GM15510 (cell line): ENCODE results near the gene SLC6A11.

Experiments
- POLR2A ChIP-seq: IDR thresholded peaks from 3 replicates; pipeline ENCODE4 v1.6.1; 2011; ENCODE audit warnings: borderline replicate concordance; ENCODE audit not compliant: insufficient read length; ENCODE audit errors: extremely low read depth

SLC6A11 gene

DNA sequence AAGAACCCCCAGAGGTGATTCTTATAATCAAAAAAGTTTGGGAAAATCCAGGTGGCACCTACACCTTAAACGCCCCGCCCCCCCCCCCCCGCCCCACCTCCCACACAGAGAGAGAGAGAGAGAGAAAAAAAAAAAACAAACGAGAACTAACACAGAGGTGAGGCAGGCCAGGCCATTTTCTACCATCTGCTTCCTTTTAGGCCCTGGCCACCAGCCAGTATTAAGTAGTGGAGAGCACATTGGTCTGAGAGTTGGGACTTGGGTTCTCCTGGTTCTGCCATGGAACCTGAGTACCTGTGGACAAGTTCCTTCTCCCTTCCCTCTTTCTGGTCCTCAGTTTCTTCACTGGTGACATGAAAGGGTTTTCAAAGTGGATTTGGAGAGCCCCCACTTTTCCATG, 60.6 kb downstream of the SLC6A11 start:
- no peak for TF ChIP-seq POLR2A

- no peak for TF ChIP-seq POLR2A
These were observed 66.8 kb downstream of the SLC6A11 start for GRCh38 chr3:10882851-10883250.

DNA sequence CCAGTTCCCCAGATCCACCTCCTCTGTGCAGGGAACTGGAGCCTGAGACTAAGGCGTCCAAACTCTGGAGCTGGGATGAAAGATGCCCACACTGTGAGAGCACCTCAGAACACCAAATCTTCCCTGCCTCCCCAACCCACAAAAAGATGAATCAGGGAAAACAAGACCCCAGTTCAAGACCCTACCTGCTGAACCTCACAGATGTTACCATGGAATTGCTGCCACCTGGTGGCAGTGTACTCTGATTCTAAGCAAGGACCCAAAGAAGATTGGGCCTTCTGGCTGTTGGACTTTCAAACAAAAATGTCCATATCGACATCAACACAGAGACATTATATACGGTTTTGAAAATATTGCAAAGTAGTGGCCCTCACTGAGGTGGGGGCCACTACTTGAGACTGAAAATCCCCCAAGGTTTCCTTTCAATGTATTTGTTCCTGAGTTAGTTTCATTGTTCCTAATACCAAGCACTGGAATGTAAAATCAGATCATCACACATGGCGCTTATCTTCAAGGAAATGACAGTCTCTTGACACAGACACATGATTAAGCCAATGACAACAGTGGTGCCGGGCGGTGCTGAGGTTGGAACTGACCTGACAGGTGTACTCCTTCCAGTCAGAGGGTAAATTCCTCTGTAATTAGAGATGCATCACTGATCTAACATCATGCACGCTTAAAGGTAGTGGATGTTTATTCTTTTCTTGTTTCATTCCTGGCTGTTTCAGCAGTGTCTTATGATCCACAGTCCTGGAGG, 67.6 kb downstream of the SLC6A11 start:
- TF ChIP-seq POLR2A = no peak

- no peak for TF ChIP-seq POLR2A
These were observed 71.0 kb downstream of the SLC6A11 start for GRCh38 chr3:10887015-10887414.

DNA sequence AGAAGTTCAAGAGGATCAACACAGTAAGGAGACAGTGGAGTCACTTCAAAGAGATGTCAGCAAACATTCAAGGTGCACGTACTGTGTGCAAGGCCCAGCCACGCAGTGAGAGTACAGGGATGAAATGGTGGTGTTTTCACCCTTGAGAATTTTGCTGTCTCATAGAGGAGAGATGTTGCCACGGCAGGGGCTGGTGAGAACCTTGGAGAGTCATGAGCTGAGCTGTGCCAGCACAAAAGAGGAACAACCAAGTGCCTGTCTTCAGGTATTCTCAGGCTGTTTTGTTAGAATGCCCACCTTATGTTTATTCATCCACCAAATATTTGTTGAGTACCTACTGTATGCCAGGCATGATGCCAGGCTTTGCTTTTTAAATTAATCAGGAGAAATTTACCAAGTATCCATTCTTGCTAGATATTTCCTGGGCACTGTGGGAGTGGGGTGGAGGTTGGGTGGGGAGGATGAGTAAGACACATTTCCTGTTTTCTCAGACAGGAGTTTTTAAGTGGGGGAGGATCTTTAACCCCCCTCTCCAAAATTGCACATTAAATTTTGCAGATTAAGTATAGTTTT, 72.6 kb downstream of the SLC6A11 start:
- TF ChIP-seq POLR2A = no peak

- TF ChIP-seq POLR2A = no peak
These were observed 73.4 kb downstream of the SLC6A11 start for GRCh38 chr3:10889206-10889960.

- no peak for TF ChIP-seq POLR2A
These were observed 74.6 kb downstream of the SLC6A11 start for GRCh38 chr3:10890665-10891064.

DNA sequence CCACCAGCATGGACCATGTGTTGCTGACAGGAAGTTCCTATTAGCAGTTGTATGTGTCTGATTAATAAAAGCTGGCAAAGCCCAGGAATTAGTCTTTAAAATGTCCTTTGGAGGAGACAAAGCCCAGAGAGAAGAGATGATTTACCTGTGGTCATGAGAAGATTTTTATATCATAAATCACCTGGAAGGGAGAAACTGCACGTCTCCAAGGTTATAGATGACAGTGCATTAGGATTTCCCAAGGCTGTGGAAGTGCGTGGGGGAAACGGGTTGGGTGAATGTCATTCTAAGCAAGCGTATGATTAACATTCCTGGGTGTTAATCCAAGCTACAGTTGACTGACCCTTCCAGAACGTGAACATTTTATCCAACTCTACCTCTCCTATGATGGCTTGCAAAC, 76.6 kb downstream of the SLC6A11 start:
- TF ChIP-seq POLR2A = no peak

- TF ChIP-seq POLR2A = no peak
These were observed 85.4 kb downstream of the SLC6A11 start for GRCh38 chr3:10901296-10901945.

GRCh38 chr3:10907262-10907661, 91.2 kb downstream of the SLC6A11 start:
- TF ChIP-seq POLR2A = no peak

- no peak for TF ChIP-seq POLR2A
These were observed 94.3 kb downstream of the SLC6A11 start for GRCh38 chr3:10910367-10910766.

- no peak for TF ChIP-seq POLR2A
These were observed 95.4 kb downstream of the SLC6A11 start for GRCh38 chr3:10911350-10912002.

GRCh38 chr3:10912786-10913185, 96.8 kb downstream of the SLC6A11 start:
- no peak for TF ChIP-seq POLR2A

DNA sequence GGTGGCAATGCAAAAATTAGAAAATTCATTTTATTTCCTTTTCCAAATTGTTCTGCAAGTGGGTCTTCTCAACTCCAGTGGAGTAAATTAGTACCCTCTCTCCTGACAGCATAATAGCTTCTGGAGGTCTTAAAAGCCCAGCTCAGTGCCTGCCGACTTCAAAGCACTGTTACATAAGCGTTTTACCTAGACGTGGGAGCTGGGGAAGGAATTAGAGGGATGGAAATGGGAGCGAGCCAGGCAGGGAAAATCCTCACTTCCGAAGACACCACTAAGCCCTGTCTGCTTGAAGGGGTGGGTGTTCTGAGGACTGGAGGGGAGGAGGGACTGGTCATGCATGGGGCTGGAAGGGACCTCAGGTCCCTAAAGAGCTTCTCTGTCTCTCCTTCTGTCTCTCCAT, 99.3 kb downstream of the SLC6A11 start:
- TF ChIP-seq POLR2A = no peak

DNA sequence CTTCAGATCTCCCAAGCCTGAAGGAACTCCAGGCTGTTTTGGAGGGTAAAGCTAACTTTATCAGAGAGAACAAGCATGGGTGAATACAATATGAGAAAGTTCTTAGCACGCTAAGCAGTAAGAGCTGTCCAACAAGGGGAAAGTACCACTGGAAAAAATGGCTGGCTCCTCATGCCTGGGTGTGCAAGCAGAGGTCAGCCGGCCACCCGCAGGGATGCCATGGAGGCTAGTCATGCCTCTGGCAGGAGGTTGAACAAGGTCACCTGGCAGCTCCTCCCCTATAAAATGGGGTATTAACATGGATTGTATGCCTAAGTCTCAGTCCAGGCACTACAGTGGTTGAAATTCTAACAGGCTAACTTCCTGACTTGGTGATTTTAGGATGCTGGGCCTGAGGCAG, 101.1 kb downstream of the SLC6A11 start:
- TF ChIP-seq POLR2A = no peak
